Neural cell (in vitro differentiated cells): Measurements from ENCODE around the gene FANCC. TPM values are rescaled to one million over a fixed set of nuclear protein-coding genes. Genes with fewer than 3 reads are reported as not detected.

ENCODE experiments used
- H2AFZ ChIP-seq: fragments of 200-600, 300-800 bp; sonication (generic), shearing (Covaris generic); 2 replicates; pipeline ENCODE4 v1.6.0; 2014; ENCODE audit warnings: low read depth, mild to moderate bottlenecking, antibody characterized with exemption, low read length, moderate library complexity
- H3F3A ChIP-seq: fragments of 200-600 bp; shearing (Covaris generic); 2 replicates; pipeline ENCODE4 v1.6.1; 2016; ENCODE audit warnings: mild to moderate bottlenecking, moderate library complexity, mixed read lengths, antibody characterized with exemption, low read length; ENCODE audit not compliant: insufficient read depth, poor library complexity, severe bottlenecking
- H3K27ac ChIP-seq: fragments of 200-600, 300-800 bp; sonication (generic), shearing (Covaris generic); 2 replicates; pipeline ENCODE4 v1.5.1; 2014; ENCODE audit warnings: mild to moderate bottlenecking, low read length, moderate library complexity
- H3K27me3 ChIP-seq: fragments of 300-800, 200-600 bp; sonication (generic), shearing (Covaris generic); 2 replicates; pipeline ENCODE4 v1.6.0; 2014; ENCODE audit warnings: mild to moderate bottlenecking, low read depth, low read length, moderate library complexity; ENCODE audit not compliant: insufficient read depth
- H3K36me3 ChIP-seq: fragments of 300-800, 200-600 bp; sonication (generic), shearing (Covaris generic); 2 replicates; pipeline ENCODE4 v1.5.1; 2014; ENCODE audit warnings: mild to moderate bottlenecking, antibody characterized with exemption, low read length, moderate library complexity; ENCODE audit not compliant: insufficient read depth
- H3K4me2 ChIP-seq: fragments of 300-800, 200-600 bp; sonication (generic), shearing (Covaris generic); 2 replicates; pipeline ENCODE4 v1.6.0; 2014; ENCODE audit warnings: mild to moderate bottlenecking, low read length
- H3K4me3 ChIP-seq: fragments of 300-800, 200-600 bp; sonication (generic), shearing (Covaris generic); 2 replicates; pipeline ENCODE4 v1.5.1; 2014; ENCODE audit warnings: mild to moderate bottlenecking, low read length, moderate library complexity
- H3K79me2 ChIP-seq: fragments of 200-600 bp; shearing (Covaris generic); replicated peaks from 2 replicates; pipeline ENCODE4 v1.6.0; 2014; ENCODE audit warnings: mild to moderate bottlenecking, low read length, moderate library complexity; ENCODE audit not compliant: insufficient read depth
- H3K9ac ChIP-seq: fragments of 300-800, 200-600 bp; sonication (generic), shearing (Covaris generic); 2 replicates; pipeline ENCODE4 v1.6.1; 2016; ENCODE audit warnings: mild to moderate bottlenecking, low read length, mixed read lengths
- H3K9me2 ChIP-seq: fragments of 200-600 bp; shearing (Covaris generic); 2 replicates; pipeline ENCODE4 v1.6.1; 2016; ENCODE audit warnings: mild to moderate bottlenecking, low read length, mixed read lengths; ENCODE audit not compliant: insufficient read depth
- H3K9me3 ChIP-seq: fragments of 200-600, 300-800 bp; sonication (generic), shearing (Covaris generic); 2 replicates; pipeline ENCODE4 v1.6.1; 2016; ENCODE audit warnings: mild to moderate bottlenecking, mixed run types, low read length, moderate library complexity, mixed read lengths
- H4K20me1 ChIP-seq: fragments of 200-600 bp; shearing (Covaris generic); 2 replicates; pipeline ENCODE4 v1.6.1; 2016; ENCODE audit warnings: mild to moderate bottlenecking, mixed run types; ENCODE audit not compliant: insufficient read depth
- CTCF ChIP-seq: fragments of 450-650 bp; IDR thresholded peaks from 2 replicates; pipeline ENCODE4 v1.5.1; 2014; ENCODE audit warnings: antibody characterized with exemption, mild to moderate bottlenecking, moderate library complexity; ENCODE audit not compliant: poor library complexity, severe bottlenecking
- EP300 ChIP-seq: fragments of 450-650 bp; conservative IDR thresholded peaks from 2 replicates; pipeline ENCODE4 v1.6.1; 2014; ENCODE audit warnings: antibody characterized with exemption, mild to moderate bottlenecking, moderate library complexity; ENCODE audit not compliant: poor library complexity, severe bottlenecking
- EZH2 ChIP-seq: fragments of 200-600, 300-800 bp; shearing (Covaris generic), sonication (generic); IDR thresholded peaks from 2 replicates; pipeline ENCODE4 v1.6.1; 2014; ENCODE audit warnings: antibody characterized with exemption, low read length, borderline replicate concordance, mild to moderate bottlenecking; ENCODE audit not compliant: insufficient read depth, poor library complexity, severe bottlenecking
- MXI1 ChIP-seq: fragments of 450-650 bp; conservative IDR thresholded peaks from 2 replicates; pipeline ENCODE4 v1.6.1; 2014; ENCODE audit warnings: antibody characterized with exemption, mild to moderate bottlenecking; ENCODE audit not compliant: poor library complexity, severe bottlenecking
- POLR2AphosphoS5 ChIP-seq: IDR thresholded peaks from 2 replicates; pipeline ENCODE4 v1.6.1; 2012
- RAD21 ChIP-seq: fragments of 450-650 bp; conservative IDR thresholded peaks from 2 replicates; pipeline ENCODE4 v1.6.1; 2014; ENCODE audit warnings: antibody characterized with exemption, mild to moderate bottlenecking, moderate library complexity
- SMC3 ChIP-seq: fragments of 450-650 bp; conservative IDR thresholded peaks from 2 replicates; pipeline ENCODE4 v1.6.1; 2014; ENCODE audit warnings: antibody characterized with exemption, mild to moderate bottlenecking, moderate library complexity; ENCODE audit not compliant: poor library complexity
- TAF1 ChIP-seq: IDR thresholded peaks from 2 replicates; pipeline ENCODE4 v1.6.1; 2012; ENCODE audit warnings: low read depth
- polyA plus RNA-seq: library from polyadenylated mRNA; depleted of rRNA; stranded (reverse); fragments of >200 nt; gene quantifications from 2 replicates; pipeline ENCODE4 v1.2.3, GENCODE V29; 2014
- TF ChIP-seq, protein P1 (sequence below): IDR thresholded peaks from 2 replicates; pipeline ENCODE4 v1.6.1; 2012; ENCODE audit warnings: borderline replicate concordance

FANCC gene
- polyA plus RNA-seq, 1 donor from 2014 or later, result 9.7 TPM

DNA sequence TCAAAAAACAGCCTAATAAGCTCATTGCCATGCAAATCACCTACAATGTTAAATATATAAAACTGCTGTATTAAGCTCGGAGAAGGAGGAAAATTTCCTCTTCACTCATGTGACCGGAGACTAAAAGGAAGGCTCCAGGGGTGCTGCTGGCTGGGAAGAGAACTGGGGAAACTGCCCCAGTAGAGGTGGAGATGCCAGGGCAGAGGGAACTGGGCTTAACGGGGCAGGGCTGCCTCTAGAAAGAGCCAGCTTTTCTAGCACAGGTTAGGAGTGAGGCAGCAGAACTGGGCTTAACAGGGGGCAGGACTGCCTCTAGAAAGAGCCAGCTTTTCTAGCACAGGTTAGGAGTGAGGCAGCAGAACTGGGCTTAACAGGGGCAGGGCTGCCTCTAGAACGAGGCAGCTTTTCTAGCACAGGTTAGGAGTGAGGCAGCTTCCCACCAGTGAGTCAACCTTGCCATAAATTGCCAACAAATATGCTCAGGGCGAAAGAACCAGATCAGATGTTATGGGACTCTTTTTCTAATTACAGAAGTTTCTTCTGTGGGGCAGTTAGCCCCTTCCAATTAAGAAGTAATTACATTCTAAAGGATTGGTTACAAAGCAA, 115.3 kb downstream of the FANCC start:
- Histone ChIP-seq H3K9me3 (no peaks in the 10 kb centered on the region), H3K9me2 (no peaks in the 10 kb centered on the region), H3K36me3 (no peaks in the 10 kb centered on the region), H3F3A (no peaks in the 10 kb centered on the region), H3K27ac (no peak overlapping the region), H2AFZ (no peak overlapping the region), H3K27me3 (no peaks in the 10 kb centered on the region), H3K4me2 (no peak overlapping the region), H3K9ac (no peak overlapping the region), H3K4me3 (no peak overlapping the region), H3K79me2 (no peaks in the 10 kb centered on the region), H4K20me1 (no peaks in the 10 kb centered on the region)
- TF ChIP-seq EP300 (no peak), RAD21 (no peak), EZH2 (no peak), MXI1 (no peak), POLR2AphosphoS5 (no peak), SMC3 (no peak), CTCF (no peak), TAF1 (no peak)
- TF ChIP-seq, protein P1, sequence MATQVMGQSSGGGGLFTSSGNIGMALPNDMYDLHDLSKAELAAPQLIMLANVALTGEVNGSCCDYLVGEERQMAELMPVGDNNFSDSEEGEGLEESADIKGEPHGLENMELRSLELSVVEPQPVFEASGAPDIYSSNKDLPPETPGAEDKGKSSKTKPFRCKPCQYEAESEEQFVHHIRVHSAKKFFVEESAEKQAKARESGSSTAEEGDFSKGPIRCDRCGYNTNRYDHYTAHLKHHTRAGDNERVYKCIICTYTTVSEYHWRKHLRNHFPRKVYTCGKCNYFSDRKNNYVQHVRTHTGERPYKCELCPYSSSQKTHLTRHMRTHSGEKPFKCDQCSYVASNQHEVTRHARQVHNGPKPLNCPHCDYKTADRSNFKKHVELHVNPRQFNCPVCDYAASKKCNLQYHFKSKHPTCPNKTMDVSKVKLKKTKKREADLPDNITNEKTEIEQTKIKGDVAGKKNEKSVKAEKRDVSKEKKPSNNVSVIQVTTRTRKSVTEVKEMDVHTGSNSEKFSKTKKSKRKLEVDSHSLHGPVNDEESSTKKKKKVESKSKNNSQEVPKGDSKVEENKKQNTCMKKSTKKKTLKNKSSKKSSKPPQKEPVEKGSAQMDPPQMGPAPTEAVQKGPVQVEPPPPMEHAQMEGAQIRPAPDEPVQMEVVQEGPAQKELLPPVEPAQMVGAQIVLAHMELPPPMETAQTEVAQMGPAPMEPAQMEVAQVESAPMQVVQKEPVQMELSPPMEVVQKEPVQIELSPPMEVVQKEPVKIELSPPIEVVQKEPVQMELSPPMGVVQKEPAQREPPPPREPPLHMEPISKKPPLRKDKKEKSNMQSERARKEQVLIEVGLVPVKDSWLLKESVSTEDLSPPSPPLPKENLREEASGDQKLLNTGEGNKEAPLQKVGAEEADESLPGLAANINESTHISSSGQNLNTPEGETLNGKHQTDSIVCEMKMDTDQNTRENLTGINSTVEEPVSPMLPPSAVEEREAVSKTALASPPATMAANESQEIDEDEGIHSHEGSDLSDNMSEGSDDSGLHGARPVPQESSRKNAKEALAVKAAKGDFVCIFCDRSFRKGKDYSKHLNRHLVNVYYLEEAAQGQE, result no peak

- H3K9me2 ChIP-seq, result no peaks in the 10 kb centered on the region
- no peaks in the 10 kb centered on the region for H4K20me1 ChIP-seq
- no peaks in the 10 kb centered on the region for H3K36me3 ChIP-seq
- no peak overlapping the region for H3K27ac ChIP-seq
- H3K9me3 ChIP-seq, result no peaks in the 10 kb centered on the region
- no peak overlapping the region for H3K4me2 ChIP-seq
- H2AFZ ChIP-seq, result no peak overlapping the region
- H3K9ac ChIP-seq, result no peak overlapping the region
- TF ChIP-seq MXI1 (no peak), RAD21 (no peak), EP300 (no peak), EZH2 (no peak), SMC3 (no peak), CTCF (no peak), TAF1 (no peak), POLR2AphosphoS5 (no peak)
- TF ChIP-seq, protein P1, result no peak
- no peaks in the 10 kb centered on the region for H3K27me3 ChIP-seq
- H3K79me2 ChIP-seq, result no peaks in the 10 kb centered on the region
- H3F3A ChIP-seq, result no peaks in the 10 kb centered on the region
- no peak overlapping the region for H3K4me3 ChIP-seq
These were observed 116.3 kb downstream of the FANCC start for GRCh38 chr9:95201206-95201605.
